ENCODE data around the gene UNC13D.
"Not testable (repeated sequence)": the region's sequence is repeated elsewhere in the genome, so short reads cannot be mapped to it uniquely, and the experiment has no call there.

The UNC13D gene

GRCh38 chr17:75803883-75804282, 40.3 kb downstream of the UNC13D start:
- DNase-seq (ENCODE audit: low spot score), result no peak

DNA sequence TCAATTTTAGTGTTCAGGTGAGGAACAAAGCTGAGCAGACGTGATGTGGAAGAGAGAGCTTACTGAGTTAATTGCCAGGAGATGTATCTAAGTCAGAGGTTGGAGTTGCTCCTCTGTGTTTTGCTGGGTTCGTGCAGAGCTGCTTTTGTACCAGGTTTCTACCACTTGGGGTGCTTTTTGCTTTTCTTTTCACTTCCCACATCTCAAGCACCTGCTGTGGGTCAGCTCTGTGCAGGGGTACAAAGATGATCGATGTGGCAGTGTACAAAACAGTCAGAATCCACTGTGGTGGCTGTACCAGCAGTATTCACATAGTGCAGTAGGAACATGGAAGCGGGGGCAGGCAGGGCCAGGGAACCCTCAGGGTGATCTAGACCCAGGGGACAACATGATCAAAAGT, 44.8 kb downstream of the UNC13D start:
- DNase-seq (ENCODE audit: low spot score), result no peak

- DNase-seq (ENCODE audit: low spot score), result no peak
Observed at GRCh38 chr17:75795820-75796607, 48.2 kb downstream of the UNC13D start.

- no peak for DNase-seq (ENCODE audit: low spot score)
Observed at GRCh38 chr17:75793460-75793859, 50.7 kb downstream of the UNC13D start.

DNA sequence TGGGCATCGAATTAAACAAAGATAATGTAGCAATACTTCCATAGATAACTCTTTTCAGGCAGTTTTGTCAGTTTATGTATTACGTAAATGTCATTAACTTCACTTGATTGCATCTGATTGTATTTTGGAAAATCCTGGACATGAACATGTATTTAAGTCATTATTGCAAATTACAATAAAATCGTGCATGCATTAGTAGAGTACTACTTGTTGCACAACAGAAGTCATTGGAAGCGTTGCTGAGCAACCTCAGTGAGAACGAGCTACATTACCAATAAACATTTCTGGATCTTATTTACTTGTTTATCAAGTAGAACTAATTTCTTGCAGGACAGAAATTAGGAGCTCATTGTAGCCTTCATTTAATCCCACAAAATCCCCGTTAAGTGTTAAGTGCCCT, 53.0 kb downstream of the UNC13D start:
- DNase-seq (ENCODE audit: low spot score), result no peak

GRCh38 chr17:75785016-75785890, 59.0 kb downstream of the UNC13D start:
- no peak for DNase-seq (ENCODE audit: low spot score)

DNA sequence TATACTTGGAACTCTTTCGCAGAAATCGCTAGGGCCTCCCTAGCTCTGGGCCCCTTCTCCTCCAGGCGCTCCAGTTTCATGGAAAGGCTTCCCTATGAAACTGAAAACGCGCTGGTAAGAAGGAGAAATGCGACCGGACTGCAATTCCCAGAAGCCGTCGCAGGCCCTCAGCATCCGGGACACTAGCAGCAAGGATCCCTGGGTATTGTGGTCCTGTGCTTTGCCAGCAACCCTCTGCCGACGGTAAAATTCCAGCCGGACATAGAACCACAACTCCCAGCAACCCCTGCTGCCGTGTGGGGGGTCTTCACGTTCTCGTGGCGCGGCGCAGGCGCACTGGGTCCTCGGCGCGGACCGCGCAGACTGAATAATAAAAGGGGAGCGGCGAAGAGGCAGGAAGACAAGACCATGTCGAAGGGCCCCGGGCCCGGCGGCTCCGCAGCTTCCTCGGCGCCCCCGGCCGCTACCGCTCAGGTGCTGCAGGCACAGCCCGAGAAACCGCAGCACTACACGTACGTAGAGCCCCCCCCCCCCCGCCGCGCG, 59.7 kb downstream of the UNC13D start, which contains the start of gene UNK:
Gene UNK (plus strand): TSS at position 334 of the 543 bp plus-strand sequence. CDS start 75 bp downstream, at position 409.
- DNase-seq (ENCODE audit: low spot score), result peak; percentile 100

DNA sequence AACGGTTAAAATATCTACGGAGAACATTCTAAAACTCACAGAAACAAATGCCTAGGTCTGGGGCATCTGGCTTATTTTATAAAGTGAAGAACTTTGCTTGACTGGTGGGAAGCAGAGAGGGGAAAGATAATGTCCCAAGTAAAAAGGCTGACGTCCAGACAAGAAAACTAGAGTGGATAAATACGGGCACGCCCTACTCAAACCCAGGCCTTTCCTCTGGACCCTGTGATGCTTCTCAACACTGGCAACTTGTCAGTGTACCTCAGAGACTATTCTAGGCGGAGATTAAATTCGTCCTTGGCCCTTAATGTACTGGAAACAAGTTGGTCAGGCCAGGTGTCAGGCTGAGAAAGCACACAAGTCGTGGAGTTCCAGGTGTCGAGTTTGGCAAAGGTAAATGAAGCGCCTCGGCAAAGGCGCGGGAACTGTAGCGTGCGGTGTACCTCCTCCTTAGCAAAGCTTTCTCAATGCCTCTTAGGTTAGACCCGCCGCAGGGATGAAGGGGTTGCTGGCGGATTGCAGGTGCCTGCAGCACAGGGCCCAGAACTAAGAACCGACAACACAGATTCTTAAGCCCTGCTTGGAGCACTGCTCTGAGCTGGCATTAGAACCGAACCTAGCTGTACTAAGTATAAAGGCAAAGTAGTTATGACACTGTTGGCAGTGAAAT, 60.3 kb downstream of the UNC13D start:
- no peak for DNase-seq (ENCODE audit: low spot score)

DNA sequence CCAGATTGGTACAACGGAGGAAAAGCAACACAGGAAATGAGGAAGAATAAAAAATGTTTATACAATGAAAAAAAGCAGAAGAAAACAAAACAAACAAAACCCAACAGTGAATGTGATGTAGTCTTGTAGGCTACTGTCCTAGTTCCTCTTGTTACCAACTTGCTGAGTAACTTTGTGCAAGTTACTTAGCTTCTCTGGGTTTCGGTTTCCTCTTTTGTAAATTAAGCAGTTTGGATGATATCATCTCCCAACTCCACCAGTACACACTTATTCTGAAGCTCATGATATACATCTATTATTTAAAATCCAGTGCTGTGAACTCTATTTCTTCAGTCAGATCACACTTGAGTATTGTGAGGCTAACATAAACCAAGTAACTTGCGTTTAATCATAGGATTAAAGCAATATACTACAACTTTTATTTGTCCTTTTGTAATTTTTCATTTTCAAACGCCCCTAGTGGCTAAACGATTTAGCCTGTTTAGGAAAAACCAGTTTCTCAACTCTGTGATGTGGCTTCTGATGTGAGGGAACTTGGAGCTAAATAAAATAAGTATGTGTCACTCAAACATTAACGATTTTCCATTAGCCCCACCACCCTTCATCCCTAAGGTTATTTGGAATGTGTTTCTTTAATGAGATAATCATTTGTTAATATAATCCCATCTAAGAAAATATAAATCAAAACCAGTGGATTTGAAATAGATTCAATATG, 61.0 kb downstream of the UNC13D start:
- peak; percentile 43 for DNase-seq (ENCODE audit: low spot score)

DNA sequence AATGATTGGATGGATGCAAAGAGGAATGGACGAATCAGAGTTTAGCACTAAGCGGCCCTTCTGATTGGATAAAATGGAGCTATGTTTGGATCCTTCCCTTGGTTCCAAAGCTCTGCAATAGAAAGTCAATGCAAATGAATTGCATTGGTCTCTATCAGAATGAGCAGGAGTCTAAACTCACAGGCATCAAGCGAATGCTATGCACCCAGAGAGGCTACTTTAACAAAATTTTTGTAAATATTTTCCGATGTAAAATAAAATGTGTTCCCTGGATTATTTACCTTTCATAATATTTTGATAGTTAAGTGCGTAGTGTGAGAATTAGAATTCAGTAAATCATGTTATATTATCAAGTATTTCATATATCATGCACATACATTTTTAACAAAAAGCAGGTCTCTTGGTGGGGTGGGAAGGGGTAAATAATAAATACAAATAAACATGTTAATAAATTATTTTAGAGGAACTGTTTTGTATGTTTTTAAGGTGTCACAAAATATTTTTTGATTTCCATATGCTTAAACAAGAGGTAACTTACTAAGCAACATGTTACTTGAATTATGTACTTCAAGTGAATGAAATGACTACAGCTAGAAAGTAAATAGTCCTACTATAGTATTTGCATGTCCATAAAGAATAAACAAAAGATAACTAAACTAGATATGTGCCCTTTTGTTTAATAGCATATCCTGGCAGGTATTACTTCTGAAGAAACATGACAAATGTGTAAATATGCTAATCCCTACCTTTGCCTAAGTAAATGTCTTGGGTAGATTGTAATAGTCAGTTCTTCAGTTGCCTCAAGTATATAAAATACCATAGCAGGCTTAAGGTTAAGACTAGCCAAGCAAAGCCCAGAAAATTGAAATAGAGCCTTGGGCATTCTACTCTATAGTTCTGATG, 64.0 kb downstream of the UNC13D start:
- no peak for DNase-seq (ENCODE audit: low spot score)

GRCh38 chr17:75779250-75779986, 64.8 kb downstream of the UNC13D start:
- peak; percentile 100 for DNase-seq (ENCODE audit: low spot score)

GRCh38 chr17:75778861-75779249, 65.3 kb downstream of the UNC13D start:
- peak; percentile 70 for DNase-seq (ENCODE audit: low spot score)

DNA sequence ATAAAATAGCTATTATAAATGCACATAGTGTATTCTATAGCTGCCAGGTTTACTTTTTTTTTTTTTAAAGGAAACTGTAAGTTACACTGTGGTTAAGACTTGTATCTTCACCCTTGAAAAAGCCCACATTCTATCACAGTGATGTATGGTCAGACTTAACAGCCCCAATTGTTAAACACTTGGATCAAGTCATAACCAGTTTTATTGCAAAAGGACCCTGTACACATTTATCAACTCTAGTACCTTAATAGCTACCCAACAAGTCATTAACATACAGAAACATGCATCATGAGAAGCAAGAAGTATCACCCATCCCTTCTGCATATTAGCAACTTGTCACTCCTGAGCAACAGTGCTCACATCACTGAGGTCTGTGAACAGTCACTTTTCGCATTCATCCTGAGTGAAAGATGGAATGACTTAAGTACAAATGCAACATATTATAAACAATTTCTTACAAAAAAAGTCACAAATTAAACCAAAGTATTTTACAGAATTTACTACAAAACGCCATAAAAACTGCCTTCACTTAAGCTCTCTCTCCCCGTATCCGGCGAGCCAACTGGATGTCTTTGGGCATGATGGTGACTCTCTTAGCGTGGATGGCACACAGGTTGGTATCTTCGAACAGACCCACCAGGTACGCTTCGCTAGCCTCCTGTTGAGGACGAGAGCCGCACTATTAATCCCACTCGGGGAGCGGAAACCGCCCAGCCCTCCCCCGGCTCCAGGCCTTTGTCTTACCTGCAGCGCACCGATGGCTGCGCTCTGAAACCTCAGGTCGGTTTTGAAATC, 65.9 kb downstream of the UNC13D start:
- not testable (repeated sequence) for DNase-seq (ENCODE audit: low spot score)

GRCh38 chr17:75777296-75777922, 66.8 kb downstream of the UNC13D start:
- DNase-seq (ENCODE audit: low spot score), result no peak
